HG03066 (cell line): ENCODE measurements around the gene AGBL5.
"Not testable (repeated sequence)": the region's sequence is repeated elsewhere in the genome, so short reads cannot be mapped to it uniquely, and the experiment has no call there.

Source experiments
- ATAC-seq: cut with Tn5 transposase; IDR thresholded peaks from one replicate; pipeline ENCODE4 v1.9.1; 2021; ENCODE audit warnings: low read depth; ENCODE audit not compliant: unreplicated experiment

AGBL5 gene

DNA sequence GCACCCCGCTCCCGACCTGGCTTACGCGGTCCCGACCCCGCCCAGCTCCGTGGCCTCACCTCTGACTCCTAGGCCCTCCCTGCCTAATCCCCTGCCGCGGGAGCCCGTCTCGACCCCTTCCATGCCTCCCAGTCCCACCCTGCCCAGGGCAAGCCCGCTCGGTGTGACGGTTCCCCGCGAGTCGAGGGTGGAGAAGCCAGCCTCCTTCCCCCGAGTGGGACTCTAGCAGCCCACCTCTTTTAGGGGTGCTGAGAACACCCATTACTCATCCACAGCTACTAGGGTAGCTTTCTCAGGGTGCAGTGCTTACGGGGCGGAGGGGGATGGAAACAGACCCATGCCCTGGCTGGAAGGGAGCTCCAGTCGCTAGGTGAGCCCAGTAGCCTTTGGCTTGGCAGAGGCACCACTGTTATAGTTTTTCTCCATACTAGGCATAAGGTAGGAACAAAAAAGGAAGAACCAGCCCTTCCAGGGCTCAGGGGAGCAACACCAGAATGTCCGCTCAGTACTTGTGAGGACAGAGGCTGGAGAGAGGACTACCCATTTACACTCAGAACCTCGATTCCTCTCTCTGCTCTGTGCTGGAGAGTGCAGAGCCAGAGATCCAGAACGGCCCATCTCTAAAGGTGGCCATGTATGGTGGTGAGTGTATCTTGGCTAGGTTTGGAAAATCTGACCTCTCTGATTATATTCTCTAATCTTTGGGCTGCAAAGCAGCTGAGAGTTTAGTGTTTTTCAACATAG is 606 bp downstream of the AGBL5 start:
- ATAC-seq = no peak

DNA sequence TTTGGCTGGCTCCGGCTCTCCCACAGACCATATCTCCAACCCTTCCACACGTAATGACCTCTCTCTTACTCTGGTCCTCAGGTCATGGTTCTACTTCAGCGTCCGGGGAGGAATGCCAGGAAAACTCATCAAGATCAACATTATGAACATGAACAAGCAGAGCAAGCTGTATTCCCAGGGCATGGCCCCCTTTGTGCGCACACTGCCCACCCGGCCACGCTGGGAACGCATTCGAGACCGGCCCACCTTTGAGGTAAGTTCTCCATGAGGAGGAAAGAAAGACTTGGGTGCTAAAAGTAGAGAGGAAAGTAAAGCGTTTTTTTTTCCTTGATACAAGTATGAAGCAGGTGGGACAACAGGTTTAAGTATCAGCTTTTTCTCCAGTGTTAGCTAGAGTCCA is 1.9 kb downstream of the AGBL5 start:
- ATAC-seq = no peak

DNA sequence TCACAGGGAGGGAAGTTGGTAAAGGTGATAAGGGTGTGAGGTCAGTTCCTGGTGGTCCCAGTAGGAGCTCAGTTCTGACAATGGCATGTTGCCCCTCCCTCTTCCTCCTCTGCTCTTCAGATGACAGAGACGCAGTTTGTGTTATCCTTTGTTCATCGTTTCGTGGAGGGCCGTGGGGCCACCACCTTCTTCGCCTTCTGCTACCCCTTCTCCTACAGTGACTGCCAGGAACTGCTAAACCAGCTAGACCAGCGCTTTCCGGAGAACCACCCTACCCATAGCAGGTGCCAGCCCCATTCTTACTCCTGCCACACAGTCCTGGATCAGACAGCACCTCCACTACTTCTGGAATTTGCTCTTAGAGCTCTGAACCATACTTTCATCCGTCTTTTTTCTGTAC is 2.3 kb downstream of the AGBL5 start:
- no peak for ATAC-seq

DNA sequence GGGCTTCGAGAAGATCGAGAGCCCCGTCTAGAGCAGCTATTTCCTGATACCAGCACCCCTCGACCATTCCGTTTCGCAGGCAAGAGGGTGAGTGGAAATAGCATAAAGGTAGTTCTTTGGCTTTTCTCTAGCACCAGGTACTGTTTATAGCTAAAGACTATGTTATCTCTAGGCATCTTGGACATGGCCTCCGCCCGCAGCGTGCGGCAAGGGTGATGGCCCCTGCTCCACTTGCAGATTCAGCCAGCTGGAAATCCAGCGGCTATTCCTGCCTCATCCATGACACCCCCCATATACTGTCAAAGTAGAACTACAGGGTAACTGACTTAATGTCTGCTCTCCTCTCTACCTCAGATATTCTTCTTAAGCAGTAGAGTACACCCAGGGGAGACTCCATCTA is 3.3 kb downstream of the AGBL5 start:
- ATAC-seq = no peak

DNA sequence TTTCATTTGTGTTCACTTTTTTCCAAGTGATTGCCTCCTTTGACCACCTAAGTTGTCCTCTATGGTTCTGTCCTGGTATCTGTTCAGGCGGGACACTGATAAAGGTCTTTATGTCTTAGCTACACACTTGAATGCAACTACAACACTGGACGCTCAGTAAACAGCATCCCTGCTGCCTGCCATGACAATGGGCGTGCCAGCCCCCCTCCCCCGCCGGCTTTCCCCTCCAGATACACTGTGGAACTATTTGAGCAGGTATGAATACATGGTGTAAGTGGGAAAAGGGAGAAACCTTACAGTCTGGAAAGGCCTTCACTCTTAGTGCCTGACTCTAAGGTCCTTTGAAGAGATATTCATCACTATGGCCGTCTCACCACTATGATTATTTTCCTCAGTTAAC is 5.7 kb downstream of the AGBL5 start:
- no peak for ATAC-seq

DNA sequence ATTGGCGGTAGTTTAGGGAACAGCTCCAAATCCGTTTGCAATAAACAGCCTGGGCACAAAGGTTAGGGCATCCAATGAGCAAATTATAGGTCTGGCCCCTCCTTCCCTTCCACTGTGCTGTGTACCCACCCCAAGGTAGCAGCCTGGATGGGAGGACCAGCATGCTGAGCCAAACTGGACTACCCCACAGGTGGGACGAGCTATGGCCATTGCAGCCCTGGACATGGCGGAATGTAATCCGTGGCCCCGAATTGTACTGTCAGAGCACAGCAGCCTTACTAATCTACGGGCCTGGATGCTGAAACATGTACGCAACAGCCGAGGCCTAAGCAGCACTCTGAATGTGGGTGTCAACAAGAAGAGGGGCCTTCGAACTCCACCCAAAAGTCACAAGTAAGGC is 6.7 kb downstream of the AGBL5 start:
- ATAC-seq = no peak

DNA sequence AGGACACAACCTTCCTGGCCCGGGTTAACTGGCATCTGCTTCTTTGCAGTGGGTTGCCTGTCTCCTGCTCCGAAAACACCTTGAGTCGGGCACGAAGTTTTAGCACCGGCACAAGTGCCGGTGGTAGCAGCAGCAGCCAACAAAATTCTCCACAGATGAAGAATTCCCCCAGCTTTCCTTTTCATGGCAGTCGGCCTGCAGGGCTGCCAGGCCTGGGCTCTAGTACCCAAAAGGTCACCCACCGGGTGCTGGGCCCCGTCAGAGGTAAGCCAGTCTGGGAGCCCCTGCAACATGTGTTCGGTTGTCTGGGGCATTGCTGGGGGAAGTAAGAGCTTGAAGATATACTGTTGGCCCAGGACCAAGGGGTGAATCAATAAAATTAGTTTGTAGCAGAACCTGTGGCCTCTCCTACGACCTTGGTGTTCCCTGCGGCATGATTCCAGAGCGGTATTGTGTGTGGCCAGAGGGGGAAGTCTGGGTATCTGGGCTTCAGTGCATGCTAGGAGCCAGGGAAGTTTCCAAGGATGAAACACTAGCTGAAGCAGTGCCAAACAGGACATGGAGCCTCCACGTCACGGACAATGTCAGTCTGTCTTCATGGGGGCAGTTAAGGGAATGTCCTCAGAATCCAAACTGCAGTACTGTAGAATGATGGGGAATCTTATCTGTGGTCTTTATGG is 7.8 kb downstream of the AGBL5 start:
- no peak for ATAC-seq

DNA sequence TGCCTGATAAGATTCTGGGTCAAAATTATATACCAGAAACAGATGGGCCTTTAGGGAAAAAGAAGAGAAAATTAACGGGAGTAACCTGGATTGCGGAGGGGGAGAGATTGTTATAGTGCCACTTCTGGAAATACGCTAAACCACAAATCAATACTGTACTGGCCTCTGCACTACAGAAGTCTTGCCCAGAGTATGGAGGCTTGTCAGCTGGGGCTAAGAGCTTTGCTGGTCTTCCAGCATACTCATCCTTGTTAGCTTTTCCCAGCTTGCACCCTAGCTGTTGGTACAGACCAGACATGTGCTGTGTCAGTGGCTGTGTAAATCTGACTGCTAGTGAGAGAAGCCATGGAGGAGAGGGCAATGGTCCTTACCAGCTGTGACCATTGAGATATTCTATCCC is 8.9 kb downstream of the AGBL5 start:
- no peak for ATAC-seq

DNA sequence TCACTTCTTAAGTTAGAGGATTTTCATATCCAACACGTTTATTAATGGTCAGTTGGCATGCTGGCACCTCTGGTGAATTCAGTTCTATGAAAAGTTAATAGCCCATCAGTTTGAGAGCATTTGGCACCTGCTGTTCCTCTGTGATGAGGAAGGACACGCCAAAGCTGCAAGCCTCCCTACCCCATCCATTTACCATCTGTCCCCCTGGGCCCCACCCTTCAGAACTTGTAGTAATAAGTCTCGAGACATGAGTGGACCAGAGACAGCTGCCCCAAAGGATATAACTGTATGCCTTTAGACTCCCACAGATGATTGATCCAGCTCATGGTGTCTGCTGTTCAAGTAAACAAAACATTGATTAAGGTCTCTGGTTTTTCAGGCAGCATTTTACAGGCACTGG is 13.7 kb downstream of the AGBL5 start:
- no peak for ATAC-seq

DNA sequence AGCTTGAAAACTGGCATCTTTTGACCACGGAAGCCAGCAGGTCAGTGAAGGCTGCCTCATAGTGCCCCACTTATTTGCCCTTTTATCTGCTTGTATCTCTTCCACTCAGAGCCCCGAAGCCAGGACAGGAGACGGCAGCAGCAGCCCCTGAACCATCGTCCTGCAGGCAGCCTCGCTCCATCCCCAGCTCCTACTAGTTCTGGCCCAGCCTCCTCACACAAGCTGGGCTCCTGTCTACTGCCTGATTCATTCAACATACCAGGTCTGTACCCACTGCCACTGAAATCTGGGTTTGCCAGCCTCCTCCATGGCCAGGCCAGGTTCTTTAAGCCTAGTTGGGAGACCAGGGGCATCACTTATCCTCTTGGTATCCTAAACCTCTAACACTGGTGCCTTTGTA is 15.9 kb downstream of the AGBL5 start:
- no peak for ATAC-seq

DNA sequence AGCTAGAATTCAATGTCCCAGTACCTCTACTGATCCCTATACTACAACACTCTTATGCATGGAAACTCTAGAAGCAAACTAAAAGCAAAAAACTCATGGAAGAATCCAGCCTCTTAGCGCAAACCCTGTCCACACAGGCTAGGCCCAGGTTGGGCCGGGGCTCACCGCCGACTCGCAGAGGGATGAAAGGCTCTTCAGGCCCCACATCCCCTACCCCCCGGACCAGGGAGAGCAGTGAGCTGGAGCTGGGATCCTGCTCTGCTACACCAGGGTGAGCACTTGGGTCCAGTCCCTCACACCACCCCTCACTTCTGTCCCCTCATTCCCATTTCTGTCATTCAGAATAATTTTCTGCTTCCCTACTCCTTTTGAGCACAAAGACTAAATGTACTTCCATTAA is 18.0 kb downstream of the AGBL5 start:
- no peak for ATAC-seq

DNA sequence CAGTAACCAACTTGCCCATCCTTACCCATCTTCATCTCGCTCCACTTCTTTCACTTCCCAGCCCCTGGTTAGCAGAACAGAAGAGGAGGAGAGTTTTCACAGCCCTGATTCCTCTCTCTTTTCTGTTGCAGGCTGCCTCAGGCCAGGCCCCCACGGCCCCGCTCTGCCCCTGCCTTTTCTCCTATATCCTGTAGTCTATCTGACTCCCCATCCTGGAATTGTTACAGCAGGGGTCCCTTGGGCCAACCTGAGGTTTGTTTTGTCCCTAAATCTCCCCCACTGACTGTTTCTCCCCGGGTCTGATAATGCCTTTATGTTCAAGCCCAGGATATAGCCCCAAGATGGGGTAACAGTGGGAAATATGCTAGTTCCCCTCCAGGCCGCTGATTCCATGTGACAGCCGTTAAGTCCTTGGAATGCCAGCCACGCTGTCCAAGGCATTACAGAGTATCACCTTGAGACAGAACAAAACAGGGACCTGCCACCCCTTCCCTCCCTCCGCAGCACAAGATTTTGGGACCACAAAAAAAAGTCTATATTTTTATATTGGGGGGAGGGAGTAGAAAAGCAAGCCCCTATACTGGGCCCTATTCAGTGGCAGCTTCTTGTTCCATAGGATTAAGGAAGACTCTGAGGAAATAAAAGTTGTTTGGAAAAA is 18.6 kb downstream of the AGBL5 start:
- no peak for ATAC-seq

DNA sequence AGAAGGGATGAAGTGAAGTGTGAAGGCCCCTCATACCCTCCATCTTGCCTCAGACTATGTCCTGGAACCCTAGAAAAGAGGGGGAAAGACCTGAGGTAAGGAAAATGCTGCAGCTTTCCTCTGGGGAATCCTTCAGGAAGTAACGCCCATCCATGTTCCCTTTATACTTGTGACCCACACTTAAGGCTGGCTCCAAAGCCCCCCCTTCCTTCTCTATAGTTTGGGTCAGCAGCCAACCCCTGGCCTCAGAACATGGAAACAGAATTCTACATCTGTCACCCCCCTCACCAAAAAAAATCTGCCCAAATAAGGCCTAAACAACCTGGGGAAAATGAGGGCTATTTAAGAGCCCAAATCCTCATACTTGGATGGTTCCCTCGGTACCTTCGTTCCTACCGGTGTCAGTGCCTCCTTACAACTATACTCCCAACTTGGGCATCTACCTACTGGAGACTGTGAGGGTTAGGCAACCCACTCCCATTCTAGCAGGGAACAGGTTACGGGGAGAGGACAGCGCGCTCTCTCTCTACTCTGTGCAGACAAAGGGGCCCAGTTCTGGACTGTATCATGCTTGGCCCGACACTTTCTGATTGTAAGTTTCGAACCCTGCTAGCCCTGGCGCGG is 19.3 kb downstream of the AGBL5 start:
- no peak for ATAC-seq

DNA sequence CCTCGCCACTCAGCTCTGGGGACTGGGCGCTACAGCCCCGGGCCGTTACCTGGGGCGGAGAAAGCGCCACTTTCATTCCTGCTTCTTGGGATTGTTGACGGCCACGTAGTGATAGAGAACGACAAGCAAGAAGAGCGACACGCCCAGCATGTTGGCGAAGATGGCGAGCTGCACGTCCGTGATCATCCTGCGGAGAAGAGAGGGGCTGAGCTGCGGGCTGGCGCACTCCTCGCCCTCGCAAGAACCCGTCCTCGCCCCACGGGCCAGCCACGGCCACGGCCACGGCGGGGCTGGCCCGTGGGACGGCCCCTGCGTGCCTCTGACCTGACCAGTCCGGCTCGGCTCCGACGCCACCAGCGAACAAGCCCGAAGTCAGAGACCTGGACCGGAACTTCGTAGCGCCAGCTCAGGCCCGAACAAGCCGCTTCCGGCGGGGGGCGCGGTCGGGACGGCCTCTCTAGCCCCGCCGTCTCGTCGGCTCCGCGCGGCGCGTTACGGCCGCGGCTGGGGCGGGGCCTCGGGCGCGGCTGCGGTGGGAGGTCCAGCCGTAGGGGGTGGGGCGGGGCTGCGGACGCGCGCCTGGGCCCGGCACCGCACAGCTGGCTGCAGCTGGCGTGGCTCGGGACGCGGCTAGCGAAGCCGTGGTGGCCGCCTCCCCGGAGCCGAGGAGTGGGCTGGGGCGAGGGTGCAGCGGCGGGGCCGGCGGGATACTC is 20.0 kb downstream of the AGBL5 start, which contains the start of gene OST4:
OST4 (minus strand) TSS at position 378 of the 713 bp plus-strand sequence.
- ATAC-seq = peak; percentile 75

DNA sequence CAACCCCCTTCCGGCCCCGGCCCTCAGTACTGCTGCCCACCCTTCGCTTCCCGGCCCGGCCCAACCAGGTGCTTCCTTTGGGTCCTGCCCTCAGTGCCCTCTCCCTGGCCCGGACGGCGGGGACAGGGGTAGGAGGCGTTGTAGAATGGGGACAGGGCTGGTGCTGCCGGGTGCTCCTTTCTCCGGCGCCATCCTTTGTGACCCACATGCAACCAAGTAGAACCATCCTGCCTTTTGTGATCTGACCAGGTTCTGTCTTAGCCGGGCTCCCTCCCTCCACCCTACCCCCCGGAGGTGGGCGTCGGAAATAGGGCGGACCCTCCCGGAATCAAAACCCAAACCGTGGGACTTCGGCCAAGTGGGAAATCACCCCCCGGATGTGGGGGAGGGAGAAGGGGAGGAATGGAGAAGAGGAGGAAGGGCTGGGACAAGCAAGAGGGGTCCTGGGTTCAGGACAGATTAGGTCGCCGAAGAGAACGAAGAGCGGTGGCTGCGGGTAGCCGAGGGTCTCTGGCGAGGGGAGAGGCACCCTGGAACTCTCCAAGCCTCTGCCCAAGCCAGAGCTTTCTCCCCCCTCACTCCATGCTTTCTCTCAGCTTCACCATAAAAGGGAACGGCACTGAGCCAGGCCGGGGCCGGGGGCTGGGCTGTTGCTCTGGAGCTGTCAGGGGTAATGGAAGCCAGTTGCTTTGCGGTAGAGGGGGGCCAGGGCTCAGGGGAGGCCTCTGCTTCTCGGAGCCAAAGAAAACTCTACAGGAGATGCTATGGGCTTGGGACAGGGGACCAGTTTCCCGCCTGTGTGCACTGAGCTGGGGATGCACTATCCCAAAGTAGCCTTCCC is 20.7 kb downstream of the AGBL5 start:
- ATAC-seq = peak; percentile 31

DNA sequence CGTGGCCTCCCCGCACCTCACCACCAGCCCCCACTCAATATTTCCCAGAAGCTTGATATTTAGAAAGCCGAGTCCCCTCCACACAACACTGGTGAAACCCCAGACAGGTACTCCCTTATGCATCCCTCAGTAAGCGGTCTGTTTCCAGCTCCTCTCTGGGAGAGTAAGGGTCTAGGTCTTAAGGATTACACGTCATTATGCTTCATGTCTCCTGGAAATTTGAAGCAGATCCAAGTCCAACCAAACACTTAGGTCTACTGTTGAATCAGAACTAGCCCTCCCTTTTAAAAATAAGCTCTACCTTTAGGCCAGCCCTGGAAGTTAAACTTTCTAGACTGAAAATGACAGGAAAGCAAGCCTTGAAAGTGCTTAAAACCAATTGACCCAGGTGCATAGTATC is 21.5 kb downstream of the AGBL5 start:
- no peak for ATAC-seq

DNA sequence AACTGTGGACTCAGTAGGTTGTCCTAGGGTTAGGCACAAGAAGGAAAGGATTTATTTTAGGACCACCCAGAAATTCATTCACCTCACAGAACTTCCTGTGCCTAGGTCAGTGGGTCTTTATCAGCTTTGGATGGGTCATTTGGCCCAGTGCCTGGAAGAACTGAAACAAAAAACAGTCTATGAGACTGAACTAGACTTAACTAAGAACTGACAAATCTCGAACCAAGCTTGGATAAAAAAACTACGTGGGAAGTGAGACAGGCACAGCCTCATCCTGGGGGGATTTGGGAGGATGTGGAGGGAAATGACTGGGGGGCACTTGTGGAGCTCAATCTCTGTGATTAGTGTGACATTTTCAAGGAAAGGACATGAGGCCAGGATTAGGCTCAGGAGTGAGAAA is 22.3 kb downstream of the AGBL5 start:
- no peak for ATAC-seq

DNA sequence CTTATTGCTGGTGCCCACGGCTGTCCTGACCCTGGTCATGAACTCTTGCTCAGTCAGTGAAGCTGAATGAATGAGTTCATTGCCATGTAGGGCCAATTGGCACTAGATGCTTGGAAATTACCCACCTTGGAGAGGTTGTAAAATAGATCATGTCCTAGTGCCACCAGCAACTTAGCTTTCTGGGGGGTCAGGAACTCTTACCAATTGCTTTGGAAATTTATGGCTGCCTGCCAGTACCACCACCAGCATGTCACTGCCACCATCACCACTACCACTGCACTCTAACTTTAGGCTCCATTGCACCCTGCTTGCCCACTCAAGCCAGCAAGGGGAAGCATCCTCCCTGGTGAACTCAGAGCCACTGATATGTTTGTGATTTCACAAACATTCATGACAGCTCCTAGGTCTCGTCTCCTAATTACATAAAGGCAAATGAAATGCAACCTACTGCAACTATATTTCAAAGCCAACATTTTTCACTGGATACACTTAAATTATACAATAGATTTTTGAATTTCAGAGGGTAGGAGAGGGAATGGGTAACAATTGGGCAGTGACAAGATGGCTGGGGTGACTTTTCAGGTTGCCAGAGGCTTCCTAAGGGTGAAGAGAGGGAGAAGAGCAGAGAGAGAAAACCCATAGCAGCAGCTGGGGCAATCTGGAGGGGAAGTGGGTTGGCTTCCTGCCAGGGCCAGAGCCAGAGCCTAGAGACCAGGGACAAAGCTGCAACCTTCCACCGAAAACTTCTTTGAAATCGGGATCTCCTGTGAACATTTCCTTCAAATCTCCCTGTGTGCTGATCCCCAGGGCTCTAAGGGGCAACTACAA is 23.5 kb downstream of the AGBL5 start:
- ATAC-seq = no peak

DNA sequence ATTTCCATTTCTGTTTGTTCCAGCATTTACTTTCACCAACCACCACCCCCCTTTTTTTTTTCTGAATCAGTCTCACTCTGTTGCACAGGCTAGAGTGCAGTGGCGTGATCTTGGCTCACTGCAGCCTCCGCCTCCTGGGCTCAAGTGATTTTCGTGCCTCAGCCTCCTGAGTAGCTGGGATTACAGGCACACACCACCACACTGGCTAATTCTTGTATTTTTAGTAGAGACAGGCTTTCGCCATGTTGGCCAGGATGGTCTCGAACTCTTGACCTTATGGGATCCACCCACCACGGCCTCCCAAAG is 24.1 kb downstream of the AGBL5 start:
- ATAC-seq = not testable (repeated sequence)
